ENCODE results near the gene TMEM95. TPM values are rescaled to one million over a fixed set of nuclear protein-coding genes. Genes with fewer than 3 reads are reported as not detected.

The TMEM95 gene
- polyA plus RNA-seq, 2 donors: 0.18 TPM; not detected in 1

DNA sequence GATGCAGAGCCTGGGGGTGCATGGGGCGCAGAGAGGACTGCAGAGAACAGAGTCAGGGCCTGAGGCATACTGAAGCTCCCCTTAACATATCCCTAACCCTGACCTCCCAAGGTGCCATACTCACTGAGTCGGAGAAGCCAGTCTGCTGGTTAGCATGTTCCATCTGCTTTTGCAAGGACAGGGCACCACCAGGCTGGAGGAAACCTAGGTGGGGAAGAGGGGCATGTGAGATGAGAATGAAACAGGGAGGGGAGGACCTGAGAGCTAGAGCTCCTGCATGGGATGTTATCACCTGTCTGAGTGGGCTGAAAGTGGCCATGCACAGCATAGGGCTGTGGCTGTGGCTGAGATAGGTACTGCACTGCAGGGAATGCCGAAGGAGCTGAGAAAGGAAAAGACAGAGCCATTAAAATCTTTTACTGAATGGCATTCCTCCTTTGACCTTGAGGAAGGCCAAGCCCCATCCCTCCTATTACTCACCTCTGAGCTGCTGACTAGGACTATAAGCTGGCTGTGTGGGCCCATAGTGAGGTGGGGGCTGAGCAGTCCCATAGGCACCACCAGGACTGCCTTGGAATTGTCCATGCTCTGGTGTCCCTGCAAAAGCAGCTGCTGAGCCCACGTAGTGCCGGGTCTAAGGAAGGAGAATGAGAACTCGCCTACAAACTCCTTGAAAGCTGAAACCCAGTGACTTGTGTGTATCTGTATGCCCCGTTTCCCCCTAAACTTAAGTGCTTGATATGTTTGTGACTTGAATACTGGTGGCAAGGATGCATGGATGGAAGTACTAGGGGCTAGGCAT, 41.7 kb upstream of the TMEM95 start:
- H3K4me1 ChIP-seq (ENCODE audit: control insufficient read depth in 2 of 2, insufficient read depth in 2 of 2, low read length in 1 of 2): peaks cover 2 to 16% of the 10 kb centered on the region in 2 donors
- no peak overlapping the region for H3K4me3 ChIP-seq (ENCODE audit: low read depth in 1 of 2, low read length in 2 of 2)
- H3K27me3 ChIP-seq (ENCODE audit: control insufficient read depth in 1 of 2, insufficient read depth in 2 of 2, low read length in 2 of 2): no peaks in the 10 kb centered on the region
- H3K9me3 ChIP-seq (ENCODE audit: control insufficient read depth in 2 of 2, insufficient read depth in 1 of 2, low read depth in 1 of 2, low read length in 1 of 2): no peaks in the 10 kb centered on the region
- peak overlapping the region in 1 of 2 donors; percentile 56 for H3K27ac ChIP-seq (ENCODE audit: low read depth in 2 of 2, low read length in 1 of 2)
- H3K36me3 ChIP-seq (ENCODE audit: control insufficient read depth in 2 of 2, insufficient read depth in 2 of 2, low read length in 1 of 2): peaks cover 23 to 41% of the 10 kb centered on the region in 2 donors
- WGBS, 2 donors: 78 to 84% methylated on average over 7 of the region's 7 CpGs

DNA sequence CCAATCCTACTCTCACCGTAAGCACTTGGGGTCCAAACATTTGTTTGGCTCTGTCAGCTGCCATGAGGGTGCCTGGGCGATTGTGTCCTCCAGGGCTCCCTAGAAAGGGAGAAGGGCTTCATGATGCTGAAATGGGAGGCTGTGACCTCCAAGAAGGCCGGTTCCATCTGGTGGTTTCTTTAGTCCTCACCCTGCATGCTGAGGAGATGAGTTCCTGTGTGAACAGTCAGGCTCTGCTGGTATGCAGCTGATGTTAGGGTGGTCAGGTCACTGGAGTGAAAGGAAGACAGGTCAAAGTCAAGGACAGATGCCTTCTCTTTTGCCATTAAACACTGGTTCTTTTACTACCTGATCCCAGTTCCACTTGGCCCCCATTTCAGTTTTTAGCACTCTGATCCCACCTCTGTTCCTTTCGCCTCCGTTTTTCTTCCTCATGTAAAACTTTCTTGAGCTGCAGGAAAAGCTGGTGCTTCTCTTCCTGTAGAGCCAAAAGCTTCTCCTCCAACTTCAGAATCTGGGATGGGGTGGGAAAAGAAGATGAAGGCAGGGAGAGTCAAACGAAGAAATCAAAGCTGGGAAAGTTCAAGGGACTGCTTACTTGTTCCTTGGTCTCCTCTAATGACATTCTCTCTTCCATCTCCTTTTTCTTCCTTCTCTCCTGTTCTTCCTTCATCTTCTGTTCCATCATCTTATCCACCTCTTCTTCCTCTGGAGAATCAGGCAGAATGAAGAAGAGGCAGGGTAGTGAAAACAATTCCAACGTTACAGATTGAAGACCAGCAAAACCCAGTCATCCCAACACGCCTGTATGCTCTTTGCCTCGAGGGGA, 40.9 kb upstream of the TMEM95 start:
- Histone ChIP-seq H3K27ac (ENCODE audit: low read depth in 2 of 2, low read length in 1 of 2) (peak overlapping the region; percentile 98), H3K27me3 (ENCODE audit: control insufficient read depth in 1 of 2, insufficient read depth in 2 of 2, low read length in 2 of 2) (no peaks in the 10 kb centered on the region), H3K4me3 (ENCODE audit: low read depth in 1 of 2, low read length in 2 of 2) (peak overlapping the region; percentile 61 to 84), H3K9me3 (ENCODE audit: control insufficient read depth in 2 of 2, insufficient read depth in 1 of 2, low read depth in 1 of 2, low read length in 1 of 2) (no peaks in the 10 kb centered on the region), H3K4me1 (ENCODE audit: control insufficient read depth in 2 of 2, insufficient read depth in 2 of 2, low read length in 1 of 2) (peaks cover 2 to 16% of the 10 kb centered on the region in 2 donors), H3K36me3 (ENCODE audit: control insufficient read depth in 2 of 2, insufficient read depth in 2 of 2, low read length in 1 of 2) (peaks cover 25 to 48% of the 10 kb centered on the region in 2 donors)
- WGBS, 2 donors: 41 to 45% methylated on average over 9 of the region's 9 CpGs

DNA sequence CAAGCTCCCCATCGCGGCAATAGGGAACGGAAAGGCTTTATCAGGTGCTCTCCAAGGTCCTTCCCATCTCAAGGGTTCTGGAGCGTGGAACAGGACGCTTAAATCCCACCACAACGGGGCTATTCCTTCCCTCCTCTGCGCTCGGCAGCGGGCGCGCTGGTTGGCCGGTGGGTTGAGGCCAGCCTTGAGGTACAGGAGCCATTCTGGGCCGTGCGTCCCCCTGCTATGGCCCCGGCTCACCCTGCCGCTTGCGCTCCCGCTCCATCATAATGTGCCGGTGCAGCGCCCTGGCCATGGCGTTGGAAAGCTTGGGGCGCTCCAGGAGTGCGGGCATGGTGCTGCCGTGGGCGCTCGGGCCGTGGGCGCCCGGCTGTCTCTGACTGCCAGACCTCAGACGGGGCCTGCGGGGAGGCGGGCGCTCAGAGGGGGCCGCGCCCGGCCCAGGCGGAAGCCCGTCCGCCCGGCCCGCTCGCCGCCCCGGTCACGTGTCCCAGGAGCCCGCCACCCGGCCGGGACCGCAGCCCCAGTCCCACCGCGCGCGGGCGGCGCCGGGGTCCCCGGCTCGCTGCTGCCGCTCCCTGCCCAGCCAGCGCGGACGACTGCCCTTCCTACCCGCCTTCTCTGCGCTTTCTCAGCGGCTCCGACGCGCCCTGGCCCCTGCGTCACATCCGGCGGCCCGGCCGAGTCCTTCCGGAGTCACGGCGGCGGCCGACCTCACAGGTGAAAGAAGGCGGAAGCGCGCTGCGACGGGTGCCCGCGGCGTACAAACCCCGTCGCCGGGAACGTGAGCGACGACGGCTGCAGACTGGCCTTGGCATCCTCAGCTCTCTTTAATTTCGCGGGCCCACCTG, 40.0 kb upstream of the TMEM95 start, which contains the start of gene GPS2:
GPS2 (minus strand) TSS at position 642 of the 851 bp plus-strand sequence; CDS start at position 334, 308 bp downstream.
- WGBS, 2 donors: 0 to 1% methylated on average over 74 to 95 of the region's 95 CpGs
- H3K27ac ChIP-seq (ENCODE audit: low read depth in 2 of 2, low read length in 1 of 2): peak within 1 kb of the TSS; percentile 98
- H3K27me3 ChIP-seq (ENCODE audit: control insufficient read depth in 1 of 2, insufficient read depth in 2 of 2, low read length in 2 of 2): no peaks in the 10 kb centered on the region
- peaks cover 0 to 12% of the 10 kb centered on the region in 2 donors for H3K4me1 ChIP-seq (ENCODE audit: control insufficient read depth in 2 of 2, insufficient read depth in 2 of 2, low read length in 1 of 2)
- H3K9me3 ChIP-seq (ENCODE audit: control insufficient read depth in 2 of 2, insufficient read depth in 1 of 2, low read depth in 1 of 2, low read length in 1 of 2): no peaks in the 10 kb centered on the region
- H3K4me3 ChIP-seq (ENCODE audit: low read depth in 1 of 2, low read length in 2 of 2): peak within 1 kb of the TSS; percentile 61 to 84
- H3K36me3 ChIP-seq (ENCODE audit: control insufficient read depth in 2 of 2, insufficient read depth in 2 of 2, low read length in 1 of 2): peaks cover 25 to 43% of the 10 kb centered on the region in 2 donors

DNA sequence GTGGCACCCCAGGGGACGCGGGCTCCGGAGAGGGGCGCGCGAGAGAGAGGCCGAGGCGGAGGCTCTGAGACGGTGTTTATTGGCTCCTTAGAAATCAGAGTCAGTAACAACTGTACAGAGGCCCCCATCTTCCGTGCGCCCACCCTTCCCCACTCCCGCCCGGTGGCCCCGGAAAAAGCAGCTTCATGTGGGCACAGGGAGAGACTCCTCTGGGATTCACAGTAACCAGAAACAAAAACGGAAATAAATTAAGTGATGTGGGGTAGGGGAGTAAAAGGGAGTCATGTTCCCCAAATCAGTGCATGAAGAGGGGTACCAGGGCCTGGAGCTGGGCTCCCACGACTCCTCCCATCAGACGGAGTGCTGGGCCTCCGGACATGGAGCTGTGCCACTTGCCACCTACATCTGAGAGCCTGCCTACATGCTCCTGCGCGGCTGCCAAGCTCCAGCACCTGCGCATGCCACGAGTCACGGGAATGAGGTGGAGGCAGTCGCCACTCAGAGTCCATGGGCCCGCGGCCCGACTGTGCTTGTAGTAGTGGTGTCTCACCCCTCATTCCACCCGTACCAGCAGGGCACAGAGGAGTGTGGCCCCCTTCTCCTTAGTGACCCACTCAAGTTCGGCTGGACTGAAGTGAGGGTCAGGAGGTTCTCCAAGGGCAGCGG, 39.3 kb upstream of the TMEM95 start:
- peaks cover 25 to 42% of the 10 kb centered on the region in 2 donors for H3K36me3 ChIP-seq (ENCODE audit: control insufficient read depth in 2 of 2, insufficient read depth in 2 of 2, low read length in 1 of 2)
- no peaks in the 10 kb centered on the region for H3K27me3 ChIP-seq (ENCODE audit: control insufficient read depth in 1 of 2, insufficient read depth in 2 of 2, low read length in 2 of 2)
- no peaks in the 10 kb centered on the region for H3K9me3 ChIP-seq (ENCODE audit: control insufficient read depth in 2 of 2, insufficient read depth in 1 of 2, low read depth in 1 of 2, low read length in 1 of 2)
- H3K27ac ChIP-seq (ENCODE audit: low read depth in 2 of 2, low read length in 1 of 2): peak overlapping the region; percentile 98
- WGBS, 2 donors: 27% methylated on average over 30 of the region's 30 CpGs
- peak overlapping the region; percentile 61 to 84 for H3K4me3 ChIP-seq (ENCODE audit: low read depth in 1 of 2, low read length in 2 of 2)
- H3K4me1 ChIP-seq (ENCODE audit: control insufficient read depth in 2 of 2, insufficient read depth in 2 of 2, low read length in 1 of 2): peaks cover 0 to 10% of the 10 kb centered on the region in 2 donors

DNA sequence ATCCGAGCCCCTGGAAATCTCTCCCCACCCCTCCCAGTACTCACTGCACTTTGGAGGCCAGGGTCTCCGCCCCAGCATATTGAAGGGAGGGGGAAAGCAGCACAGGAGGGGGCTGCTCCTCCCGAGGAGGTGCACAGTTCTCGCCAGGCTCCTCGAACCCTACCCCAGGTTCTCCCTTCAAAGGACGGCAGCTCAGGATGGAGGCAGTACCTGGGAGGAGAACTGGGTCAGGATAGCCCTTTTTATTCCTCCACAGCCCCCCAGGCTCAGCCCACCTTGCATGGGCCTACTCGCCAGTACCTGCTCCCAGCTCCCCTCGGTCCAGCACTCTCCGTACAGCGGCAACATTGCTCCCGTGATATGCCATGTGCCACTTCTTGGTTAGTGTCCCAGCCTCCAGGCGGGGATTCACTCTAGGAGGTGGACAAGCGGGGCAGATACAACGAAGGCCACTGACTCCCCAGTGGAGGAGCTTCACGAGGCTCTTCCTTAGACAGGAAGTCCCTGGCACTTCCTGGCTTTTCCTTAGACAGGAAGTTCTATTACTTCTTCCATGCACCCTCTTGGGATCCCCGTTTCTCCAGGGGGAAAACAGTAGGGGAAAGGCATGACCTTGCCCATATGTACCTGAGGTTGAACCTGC, 37.7 kb upstream of the TMEM95 start:
- H3K36me3 ChIP-seq (ENCODE audit: control insufficient read depth in 2 of 2, insufficient read depth in 2 of 2, low read length in 1 of 2): peaks cover 23 to 50% of the 10 kb centered on the region in 2 donors
- peaks cover 0 to 7% of the 10 kb centered on the region in 2 donors for H3K4me1 ChIP-seq (ENCODE audit: control insufficient read depth in 2 of 2, insufficient read depth in 2 of 2, low read length in 1 of 2)
- WGBS, 2 donors: 80 to 88% methylated on average over 15 to 16 of the region's 16 CpGs
- no peak overlapping the region for H3K27ac ChIP-seq (ENCODE audit: low read depth in 2 of 2, low read length in 1 of 2)
- H3K9me3 ChIP-seq (ENCODE audit: control insufficient read depth in 2 of 2, insufficient read depth in 1 of 2, low read depth in 1 of 2, low read length in 1 of 2): no peaks in the 10 kb centered on the region
- no peaks in the 10 kb centered on the region for H3K27me3 ChIP-seq (ENCODE audit: control insufficient read depth in 1 of 2, insufficient read depth in 2 of 2, low read length in 2 of 2)
- no peak overlapping the region for H3K4me3 ChIP-seq (ENCODE audit: low read depth in 1 of 2, low read length in 2 of 2)

DNA sequence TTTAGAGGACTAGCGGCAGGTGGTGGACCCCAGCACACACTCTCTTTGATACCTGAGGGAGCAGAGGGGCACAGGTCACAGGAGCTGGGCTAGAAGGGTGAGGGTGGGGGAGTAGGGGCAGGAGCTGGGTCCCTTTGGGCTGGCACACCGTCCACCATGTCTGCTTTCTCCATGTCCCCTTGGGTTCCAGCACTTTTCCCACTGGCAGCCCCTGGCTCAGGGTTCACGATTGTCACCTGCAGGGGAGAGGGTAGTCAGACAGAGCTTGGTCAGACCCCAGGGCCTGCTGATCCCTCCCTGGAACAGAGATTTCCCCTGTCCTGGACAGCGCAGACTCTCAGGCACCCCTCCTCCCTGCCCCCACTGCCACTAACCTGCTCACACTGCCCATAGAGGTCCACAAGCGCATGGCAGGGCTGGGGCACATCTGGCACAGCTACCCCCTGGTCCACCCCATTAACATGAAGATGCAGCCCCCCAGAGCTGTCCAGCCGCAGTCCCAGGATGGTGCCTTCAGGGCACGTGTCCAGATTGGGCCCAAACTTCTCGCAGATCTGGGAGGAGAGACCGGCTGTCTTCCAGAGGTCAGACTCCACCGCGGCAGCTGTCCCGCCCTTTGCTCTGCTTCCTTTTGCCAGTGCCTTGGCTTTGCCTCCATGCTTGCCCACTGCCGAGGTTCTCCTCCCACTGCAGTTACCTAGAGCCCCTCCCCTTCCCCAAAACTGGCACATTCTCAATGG, 36.7 kb upstream of the TMEM95 start:
- 86 to 90% methylated on average over 13 of the region's 13 CpGs for WGBS, 2 donors
- Histone ChIP-seq H3K4me1 (ENCODE audit: control insufficient read depth in 2 of 2, insufficient read depth in 2 of 2, low read length in 1 of 2) (peaks cover 0 to 7% of the 10 kb centered on the region in 2 donors), H3K36me3 (ENCODE audit: control insufficient read depth in 2 of 2, insufficient read depth in 2 of 2, low read length in 1 of 2) (peaks cover 18 to 51% of the 10 kb centered on the region in 2 donors), H3K4me3 (ENCODE audit: low read depth in 1 of 2, low read length in 2 of 2) (no peak overlapping the region), H3K27ac (ENCODE audit: low read depth in 2 of 2, low read length in 1 of 2) (no peak overlapping the region), H3K27me3 (ENCODE audit: control insufficient read depth in 1 of 2, insufficient read depth in 2 of 2, low read length in 2 of 2) (no peaks in the 10 kb centered on the region), H3K9me3 (ENCODE audit: control insufficient read depth in 2 of 2, insufficient read depth in 1 of 2, low read depth in 1 of 2, low read length in 1 of 2) (no peaks in the 10 kb centered on the region)

DNA sequence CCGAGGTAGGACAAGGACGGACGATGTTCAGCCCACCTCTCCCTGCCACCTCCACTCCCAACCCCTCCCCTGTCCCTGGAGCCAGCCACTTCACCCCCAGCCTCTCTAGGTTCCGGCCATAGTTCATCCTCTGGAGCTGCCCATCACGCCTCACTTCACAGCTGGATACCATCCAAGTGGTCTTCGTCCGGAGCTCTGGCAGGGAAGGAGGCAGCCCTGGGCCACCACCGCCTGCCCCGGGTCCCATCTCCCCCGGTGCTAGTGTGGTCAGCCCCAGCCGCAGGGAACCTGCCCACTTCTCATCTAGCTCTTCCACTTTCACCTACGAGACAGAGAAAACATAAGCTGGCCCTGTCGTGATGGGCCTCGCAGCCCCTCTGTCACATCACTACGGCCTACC, 33.5 kb upstream of the TMEM95 start:
- H3K27me3 ChIP-seq (ENCODE audit: control insufficient read depth in 1 of 2, insufficient read depth in 2 of 2, low read length in 2 of 2): no peaks in the 10 kb centered on the region
- no peak overlapping the region for H3K27ac ChIP-seq (ENCODE audit: low read depth in 2 of 2, low read length in 1 of 2)
- 90% methylated on average over 15 of the region's 15 CpGs for WGBS, 2 donors
- H3K9me3 ChIP-seq (ENCODE audit: control insufficient read depth in 2 of 2, insufficient read depth in 1 of 2, low read depth in 1 of 2, low read length in 1 of 2): no peaks in the 10 kb centered on the region
- H3K36me3 ChIP-seq (ENCODE audit: control insufficient read depth in 2 of 2, insufficient read depth in 2 of 2, low read length in 1 of 2): peaks cover 26 to 64% of the 10 kb centered on the region in 2 donors
- H3K4me1 ChIP-seq (ENCODE audit: control insufficient read depth in 2 of 2, insufficient read depth in 2 of 2, low read length in 1 of 2): no peaks in the 10 kb centered on the region
- no peak overlapping the region for H3K4me3 ChIP-seq (ENCODE audit: low read depth in 1 of 2, low read length in 2 of 2)

DNA sequence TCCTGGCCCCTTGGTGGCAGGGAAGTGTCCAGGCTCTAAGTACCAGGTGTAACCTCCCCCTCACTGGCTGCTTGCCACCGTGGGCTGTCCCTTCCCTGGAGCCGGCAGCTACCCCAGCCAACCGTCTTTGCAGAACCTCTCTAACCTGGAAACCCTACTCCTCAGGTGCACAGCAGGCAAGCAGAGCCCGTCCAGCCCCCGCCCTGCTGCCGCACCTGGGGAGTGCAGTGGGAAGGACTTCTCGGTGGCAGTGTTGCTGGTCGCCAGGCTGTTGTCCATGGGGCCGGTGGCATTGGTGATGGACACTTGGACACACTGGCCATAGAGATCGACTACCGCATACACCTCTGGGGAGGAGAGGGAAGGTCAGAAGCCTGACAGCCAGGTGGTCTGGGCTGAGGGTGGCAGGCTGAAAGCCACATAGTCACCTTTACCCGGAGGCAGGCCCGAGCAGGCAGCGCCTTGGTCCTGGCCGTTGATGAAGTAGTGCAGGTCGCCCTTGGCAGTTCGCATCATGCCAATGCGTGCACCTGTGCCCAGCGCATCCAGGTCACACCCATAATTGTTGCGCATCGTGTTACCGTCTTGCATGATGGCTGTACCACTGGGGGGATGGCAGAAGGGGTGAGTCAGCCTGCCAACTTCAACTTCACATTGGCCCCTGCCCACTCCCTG, 32.3 kb upstream of the TMEM95 start:
- Histone ChIP-seq H3K4me1 (ENCODE audit: control insufficient read depth in 2 of 2, insufficient read depth in 2 of 2, low read length in 1 of 2) (peaks cover 0 to 3% of the 10 kb centered on the region in 2 donors), H3K9me3 (ENCODE audit: control insufficient read depth in 2 of 2, insufficient read depth in 1 of 2, low read depth in 1 of 2, low read length in 1 of 2) (no peaks in the 10 kb centered on the region), H3K27ac (ENCODE audit: low read depth in 2 of 2, low read length in 1 of 2) (no peak overlapping the region), H3K4me3 (ENCODE audit: low read depth in 1 of 2, low read length in 2 of 2) (no peak overlapping the region), H3K27me3 (ENCODE audit: control insufficient read depth in 1 of 2, insufficient read depth in 2 of 2, low read length in 2 of 2) (no peaks in the 10 kb centered on the region), H3K36me3 (ENCODE audit: control insufficient read depth in 2 of 2, insufficient read depth in 2 of 2, low read length in 1 of 2) (peaks cover 26 to 60% of the 10 kb centered on the region in 2 donors)
- WGBS, 2 donors: 86 to 94% methylated on average over 22 of the region's 22 CpGs

All from esophagus (tissue), 2 donors.